ENCODE results near the gene EXOC8. TPM values are rescaled to one million over a fixed set of nuclear protein-coding genes. Genes with fewer than 3 reads are reported as not detected.

EXOC8 gene
- total and polyA plus RNA-seq, 2 of the 13 experiments (the other 11 are each of a cell fraction or from before 2014, with no cell fraction given) = 2.1 to 7.9 TPM

DNA sequence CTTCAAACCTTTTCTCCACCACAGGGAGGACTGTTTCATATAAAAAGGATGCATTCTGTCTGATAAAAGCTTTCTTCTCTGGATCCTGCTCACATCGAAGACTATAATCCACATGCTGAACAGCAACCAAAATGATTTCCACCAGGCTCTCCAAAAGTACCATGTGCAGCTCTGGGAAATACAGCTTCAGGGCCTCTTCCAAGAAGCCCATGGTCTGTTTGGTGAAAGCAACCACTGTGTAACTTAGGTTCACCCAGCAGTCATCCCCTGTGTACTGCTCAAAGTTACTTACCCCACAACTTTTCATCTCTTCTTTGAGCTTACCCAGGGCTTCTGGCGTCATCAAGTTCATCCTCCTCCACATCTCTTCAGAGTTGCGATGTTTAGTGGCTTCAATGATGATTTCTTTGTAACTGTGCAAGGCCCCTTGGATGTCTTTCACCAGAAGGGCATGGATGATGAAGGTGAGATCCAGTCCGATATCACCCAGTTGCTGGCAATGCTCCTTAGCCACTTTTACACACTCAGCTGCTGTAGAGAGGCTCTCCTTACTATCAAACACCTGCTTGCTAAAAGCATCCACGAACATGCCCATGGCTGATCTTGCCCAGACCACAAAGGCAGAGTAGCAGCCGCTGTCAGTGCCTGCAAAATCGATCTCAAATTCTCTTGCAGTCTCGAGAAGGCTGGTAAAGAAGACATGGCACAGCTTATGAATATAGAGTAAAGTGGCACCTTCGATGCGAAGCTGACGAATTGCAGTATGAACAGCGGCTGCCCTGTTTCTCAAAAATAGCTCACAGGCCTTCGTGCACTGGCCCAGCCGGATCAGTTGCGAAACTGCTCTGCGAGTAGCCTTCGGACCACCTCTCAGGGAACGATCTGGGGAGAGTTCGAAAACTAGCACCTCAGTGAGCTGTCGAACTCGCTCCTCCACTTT is 1.7 kb downstream of the EXOC8 start (continued):
- TF ChIP-seq NONO (IDR thresholded peaks at IDR 0.05) (no peak), NONO (CRISPR knock-in tag; conservative IDR thresholded peaks at IDR 0.05) (peak; percentile 39; the same call in 1 of the 2 replicates), KMT2A (CRISPR knock-in tag; IDR thresholded peaks at IDR 0.05) (peak; percentile 90), CC2D1A (CRISPR knock-in tag; IDR thresholded peaks at IDR 0.05) (no peak), MED1 (CRISPR knock-in tag; IDR thresholded peaks at IDR 0.05) (no peak), PHF20 (CRISPR knock-in tag; IDR thresholded peaks at IDR 0.05) (peak; percentile 36; the same call in 1 of the 2 replicates), ZNF710 (CRISPR knock-in tag; IDR thresholded peaks at IDR 0.05; ENCODE audit: borderline replicate concordance) (peak; percentile 28; the same call in 1 of the 2 replicates), YY1 (IDR thresholded peaks at IDR 0.05; ENCODE audit: insufficient read depth, insufficient replicate concordance, low read depth, low read length) (no peak), ZNF256 (CRISPR knock-in tag; conservative IDR thresholded peaks at IDR 0.05) (peak; percentile 99), IKZF4 (CRISPR knock-in tag; IDR thresholded peaks at IDR 0.05; ENCODE audit: borderline replicate concordance, low read depth, not compliant biosample characterization) (no peak), U2AF2 (IDR thresholded peaks at IDR 0.05; ENCODE audit: low read depth, low read length) (no peak), ZNF549 (CRISPR knock-in tag; IDR thresholded peaks at IDR 0.05) (no peak), PAXIP1 (CRISPR knock-in tag; conservative IDR thresholded peaks at IDR 0.05) (no peak), KDM5B (CRISPR knock-in tag; IDR thresholded peaks at IDR 0.05; ENCODE audit: borderline replicate concordance) (0 out of 2 replicates have a peak, but pooled peaks have one; percentile 21), ZSCAN29 (CRISPR knock-in tag; conservative IDR thresholded peaks at IDR 0.05) (no peak), SPEN (CRISPR knock-in tag; IDR thresholded peaks at IDR 0.05; ENCODE audit: low read depth) (peak; percentile 21; the same call in 1 of the 2 replicates), ZNF33A (CRISPR knock-in tag; IDR thresholded peaks at IDR 0.05; ENCODE audit: borderline replicate concordance) (no peak), FOXO1 (CRISPR knock-in tag; IDR thresholded peaks at IDR 0.05) (no peak), IKZF1 (IDR thresholded peaks at IDR 0.05) (no peak)
- TF ChIP-seq, protein P1, sequence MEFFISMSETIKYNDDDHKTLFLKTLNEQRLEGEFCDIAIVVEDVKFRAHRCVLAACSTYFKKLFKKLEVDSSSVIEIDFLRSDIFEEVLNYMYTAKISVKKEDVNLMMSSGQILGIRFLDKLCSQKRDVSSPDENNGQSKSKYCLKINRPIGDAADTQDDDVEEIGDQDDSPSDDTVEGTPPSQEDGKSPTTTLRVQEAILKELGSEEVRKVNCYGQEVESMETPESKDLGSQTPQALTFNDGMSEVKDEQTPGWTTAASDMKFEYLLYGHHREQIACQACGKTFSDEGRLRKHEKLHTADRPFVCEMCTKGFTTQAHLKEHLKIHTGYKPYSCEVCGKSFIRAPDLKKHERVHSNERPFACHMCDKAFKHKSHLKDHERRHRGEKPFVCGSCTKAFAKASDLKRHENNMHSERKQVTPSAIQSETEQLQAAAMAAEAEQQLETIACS (CRISPR knock-in tag; IDR thresholded peaks at IDR 0.05) = no peak

All from HepG2 (cell line).